Breast epithelium (tissue), 4 donors: ENCODE results near the gene DYSF. TPM values are rescaled to one million over a fixed set of nuclear protein-coding genes. Genes with fewer than 3 reads are reported as not detected.

ENCODE experiments used
- DNase-seq, 2 donors: peaks; one replicate each; pipeline ENCODE4 v3.0.0-alpha.2; 2019; ENCODE audit warnings: low spot score in 2 of 2
- H3K27ac ChIP-seq, 2 donors: fragments of 200-600 bp; sonication (generic) in 1 of 2; one replicate each; pipeline ENCODE4 v1.5.1; 2016 to 2019; ENCODE audit warnings: mild to moderate bottlenecking in 1 of 2
- H3K27me3 ChIP-seq, 2 donors: fragments of 200-600 bp; sonication (generic) in 1 of 2; one replicate each; pipeline versions ENCODE4 v1.5.1 to v1.6.0; 2017 to 2019; ENCODE audit warnings: control low read depth in 1 of 2, mild to moderate bottlenecking in 1 of 2
- H3K36me3 ChIP-seq: fragments of 200-600 bp; one replicate; pipeline ENCODE4 v1.5.1; 2019
- H3K4me1 ChIP-seq, 2 donors: fragments of 200-600 bp; sonication (generic); one replicate each; pipeline ENCODE4 v1.5.1; 2016 to 2019; ENCODE audit warnings: control low read depth in 1 of 2
- H3K4me3 ChIP-seq, 3 donors: fragments of 200-600 bp; sonication (generic); 1 replicate in 2 of 3; 2 replicates in 1 of 3; pipeline ENCODE4 v1.5.1; 2016 to 2019; ENCODE audit warnings: mild to moderate bottlenecking in 3 of 3, moderate library complexity in 2 of 3
- H3K9me3 ChIP-seq, 2 donors: fragments of 200-600 bp; sonication (generic) in 1 of 2; one replicate each; pipeline ENCODE4 v1.5.1; 2016 to 2019; ENCODE audit warnings: control low read depth in 1 of 2
- CTCF ChIP-seq, 3 donors: fragments of 450-650 bp; IDR thresholded peaks; one replicate each; pipeline ENCODE4 v1.5.1; 2016 to 2017; ENCODE audit warnings: antibody characterized with exemption in 3 of 3, mild to moderate bottlenecking in 3 of 3, moderate library complexity in 3 of 3
- POLR2A ChIP-seq: fragments of 450-650 bp; IDR thresholded peaks from one replicate; pipeline ENCODE4 v1.6.1; 2016; ENCODE audit warnings: antibody characterized with exemption, mild to moderate bottlenecking, moderate library complexity
- POLR2AphosphoS5 ChIP-seq, 3 donors: sonication (generic); formaldehyde crosslinking; IDR thresholded peaks; one replicate each; pipeline ENCODE4 v1.6.1; 2017; ENCODE audit warnings: antibody characterized with exemption in 3 of 3
- intact Hi-C: fragments of 100-400 bp; cut with DNase I; formaldehyde crosslinking; loops from one replicate; pipeline ENCODE4 v1.15.1; 2023; ENCODE audit warnings: low total_unique reads
- total RNA-seq, 3 donors: library from RNA; depleted of rRNA; stranded (reverse); fragments of >200 nt; gene quantifications; one replicate each; pipeline ENCODE4 v1.1.0, GENCODE V29; 2016

DYSF gene
- total RNA-seq, 3 donors from 2014 or later: 3.0 to 15.7 (median 4.8) TPM

- Histone ChIP-seq H3K27ac (peak overlapping the region; percentile 48 to 86), H3K27me3 (no peaks in the 10 kb centered on the region), H3K36me3 (no peaks in the 10 kb centered on the region), H3K4me1 (no peaks in the 10 kb centered on the region), H3K4me3 (no peak overlapping the region), H3K9me3 (no peaks in the 10 kb centered on the region)
- no peak for TF ChIP-seq POLR2AphosphoS5 (IDR thresholded peaks at IDR 0.05)
- TF ChIP-seq CTCF (IDR thresholded peaks at IDR 0.05): no peak
- TF ChIP-seq POLR2A: no peak
- no peak for DNase-seq
- intact Hi-C loops: no loop called here
These were observed 123.2 kb downstream of the DYSF start for GRCh38 chr2:71576541-71576940.

- TF ChIP-seq CTCF (IDR thresholded peaks at IDR 0.05): no peak
- no peak for TF ChIP-seq POLR2A
- TF ChIP-seq POLR2AphosphoS5 (IDR thresholded peaks at IDR 0.05): no peak
- intact Hi-C loops: no loop called here
- peak overlapping the region in 1 of 2 donors; percentile 86 for H3K27ac ChIP-seq
- no peaks in the 10 kb centered on the region for H3K27me3 ChIP-seq
- no peak for DNase-seq
- H3K4me3 ChIP-seq: no peak overlapping the region
- H3K4me1 ChIP-seq: no peaks in the 10 kb centered on the region
- H3K9me3 ChIP-seq: no peaks in the 10 kb centered on the region
- H3K36me3 ChIP-seq: no peaks in the 10 kb centered on the region
These were observed 123.8 kb downstream of the DYSF start for GRCh38 chr2:71577209-71577608.

- peak in 1 of 2 donors; percentile 77 for DNase-seq
- intact Hi-C loops: loop anchor here (1.0 kb wide), 1 partner anchor 24 kb away; no protein-coding TSS in a partner anchor
- H3K4me3 ChIP-seq: peak overlapping the region in 2 of 3 donors; percentile 29 to 55
- H3K27me3 ChIP-seq: no peaks in the 10 kb centered on the region
- H3K27ac ChIP-seq: peak overlapping the region; percentile 70 to 86
- H3K4me1 ChIP-seq: no peaks in the 10 kb centered on the region
- no peaks in the 10 kb centered on the region for H3K36me3 ChIP-seq
- TF ChIP-seq POLR2AphosphoS5 (IDR thresholded peaks at IDR 0.05) (peak in 1 of 3 donors; percentile 13), POLR2A (no peak)
- H3K9me3 ChIP-seq: no peaks in the 10 kb centered on the region
These were observed 125.5 kb downstream of the DYSF start for GRCh38 chr2:71578767-71579342.

GRCh38 chr2:71581026-71581425 lies 127.7 kb downstream of the DYSF start:
- no peak for DNase-seq

GRCh38 chr2:71583876-71584275 lies 130.5 kb downstream of the DYSF start:
- TF ChIP-seq POLR2AphosphoS5 (IDR thresholded peaks at IDR 0.05): no peak
- TF ChIP-seq POLR2A: no peak
- no peak for TF ChIP-seq CTCF (IDR thresholded peaks at IDR 0.05)
- H3K27ac ChIP-seq: no peak overlapping the region
- no peaks in the 10 kb centered on the region for H3K36me3 ChIP-seq
- no peak overlapping the region for H3K4me3 ChIP-seq
- no peaks in the 10 kb centered on the region for H3K27me3 ChIP-seq
- intact Hi-C loops: no loop called here
- H3K9me3 ChIP-seq: no peaks in the 10 kb centered on the region
- DNase-seq: no peak
- no peaks in the 10 kb centered on the region for H3K4me1 ChIP-seq

More at GRCh38 chr2:71581026-71581425, 127.7 kb downstream of the DYSF start:
- Histone ChIP-seq H3K27ac (no peak overlapping the region), H3K36me3 (no peaks in the 10 kb centered on the region), H3K4me1 (no peaks in the 10 kb centered on the region), H3K27me3 (no peaks in the 10 kb centered on the region), H3K9me3 (no peaks in the 10 kb centered on the region), H3K4me3 (no peak overlapping the region)
- intact Hi-C loops: no loop called here
- TF ChIP-seq CTCF (IDR thresholded peaks at IDR 0.05) (no peak), POLR2A (no peak), POLR2AphosphoS5 (IDR thresholded peaks at IDR 0.05) (no peak)
